HG03139 (cell line): ENCODE data around the gene GZMM.

ENCODE experiments used
- ATAC-seq: cut with Tn5 transposase; IDR thresholded peaks from one replicate; pipeline ENCODE4 v1.9.1; 2021; ENCODE audit not compliant: unreplicated experiment

The GZMM gene

GRCh38 chr19:511101-511851, 32.6 kb upstream of the GZMM start:
- ATAC-seq = no peak

- ATAC-seq = no peak
These were observed 31.1 kb upstream of the GZMM start for GRCh38 chr19:512547-513365.

- no peak for ATAC-seq
These were observed 30.3 kb upstream of the GZMM start for GRCh38 chr19:513368-514165.

GRCh38 chr19:514166-514663, 29.6 kb upstream of the GZMM start:
- ATAC-seq = no peak

- ATAC-seq = no peak
These were observed 25.9 kb upstream of the GZMM start for GRCh38 chr19:517721-518597.

- ATAC-seq = no peak
These were observed 25.1 kb upstream of the GZMM start for GRCh38 chr19:518598-519231.

GRCh38 chr19:519449-519865, 24.4 kb upstream of the GZMM start:
- ATAC-seq = no peak

GRCh38 chr19:522726-523125, 21.1 kb upstream of the GZMM start:
- no peak for ATAC-seq

- no peak for ATAC-seq
These were observed 19.7 kb upstream of the GZMM start for GRCh38 chr19:524062-524674.

GRCh38 chr19:525029-525428, 18.8 kb upstream of the GZMM start:
- ATAC-seq = no peak

- ATAC-seq = no peak
These were observed 17.9 kb upstream of the GZMM start for GRCh38 chr19:525857-526419.

GRCh38 chr19:530134-531008, 13.5 kb upstream of the GZMM start:
- ATAC-seq = no peak

GRCh38 chr19:531009-531752, 12.7 kb upstream of the GZMM start:
- ATAC-seq = peak; percentile 56

GRCh38 chr19:531753-532560, 11.9 kb upstream of the GZMM start, which contains the start of gene CDC34:
CDC34 (plus strand) TSS chr19:531760; CDS start chr19:531932, 172 bp downstream.
- ATAC-seq = no peak

GRCh38 chr19:532561-533363, 11.1 kb upstream of the GZMM start:
- ATAC-seq = no peak
